AG10803 (cell line): ENCODE results near the gene ZNF584.

Experiments used
- DNase-seq: peaks from one replicate; pipeline ENCODE4 v3.0.0; 2010; ENCODE audit warnings: low read depth
- H3K4me3 ChIP-seq: 2 replicates; pipeline ENCODE4 v1.5.1; 2011; ENCODE audit warnings: mild to moderate bottlenecking, low read length, control low read depth
- TF ChIP-seq, protein P1 (sequence below): conservative IDR thresholded peaks from 2 replicates; pipeline ENCODE4 v1.5.1; 2011; ENCODE audit warnings: mild to moderate bottlenecking, low read length, control low read depth, inconsistent platforms

ZNF584 gene

DNA sequence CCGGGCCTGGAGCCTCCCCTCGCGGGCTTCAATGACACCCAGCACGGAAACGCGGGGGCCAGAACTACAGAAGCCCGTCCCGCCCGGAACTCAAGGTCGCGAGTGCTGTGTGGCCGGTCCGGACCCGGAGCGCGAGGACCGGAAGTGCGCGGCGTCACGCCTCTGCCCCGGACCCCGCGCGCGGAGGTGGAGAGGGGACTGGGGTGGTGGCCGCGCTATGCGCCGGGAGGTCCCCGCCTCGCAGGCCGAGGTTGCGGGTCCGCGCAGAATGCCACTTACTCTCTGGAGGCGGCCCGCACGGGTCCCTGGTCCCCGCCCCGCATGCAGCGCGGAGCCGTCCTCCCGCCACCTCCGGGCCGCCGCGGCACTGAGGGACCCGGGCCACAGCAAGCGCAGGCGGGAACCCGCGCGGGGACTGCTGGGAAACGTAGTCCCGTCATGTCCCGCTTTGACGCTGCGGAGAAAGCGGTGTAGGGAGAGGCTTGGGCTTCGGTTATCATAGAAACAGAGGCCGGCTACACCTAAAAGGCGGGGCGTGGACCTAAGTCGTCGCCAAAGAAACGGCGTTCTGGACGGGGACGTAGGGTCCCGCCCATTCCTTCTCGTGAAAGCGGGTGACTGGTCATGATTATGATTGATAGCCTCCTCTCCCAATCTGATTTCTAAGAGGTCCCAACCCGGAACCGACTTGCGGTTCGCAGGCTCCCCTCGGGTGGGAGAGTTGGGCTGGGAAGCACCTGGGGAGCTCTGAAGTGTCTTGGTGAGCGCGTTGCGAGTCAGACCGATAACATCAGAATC lies 27.6 kb upstream of the ZNF584 start, which contains the start of gene ZNF837:
Gene ZNF837, minus strand, starts transcription at position 369 of the 798 bp plus-strand sequence. CDS start 11,698 bp downstream, outside the sequence.
- peak; percentile 100 for DNase-seq
- TF ChIP-seq, protein P1, sequence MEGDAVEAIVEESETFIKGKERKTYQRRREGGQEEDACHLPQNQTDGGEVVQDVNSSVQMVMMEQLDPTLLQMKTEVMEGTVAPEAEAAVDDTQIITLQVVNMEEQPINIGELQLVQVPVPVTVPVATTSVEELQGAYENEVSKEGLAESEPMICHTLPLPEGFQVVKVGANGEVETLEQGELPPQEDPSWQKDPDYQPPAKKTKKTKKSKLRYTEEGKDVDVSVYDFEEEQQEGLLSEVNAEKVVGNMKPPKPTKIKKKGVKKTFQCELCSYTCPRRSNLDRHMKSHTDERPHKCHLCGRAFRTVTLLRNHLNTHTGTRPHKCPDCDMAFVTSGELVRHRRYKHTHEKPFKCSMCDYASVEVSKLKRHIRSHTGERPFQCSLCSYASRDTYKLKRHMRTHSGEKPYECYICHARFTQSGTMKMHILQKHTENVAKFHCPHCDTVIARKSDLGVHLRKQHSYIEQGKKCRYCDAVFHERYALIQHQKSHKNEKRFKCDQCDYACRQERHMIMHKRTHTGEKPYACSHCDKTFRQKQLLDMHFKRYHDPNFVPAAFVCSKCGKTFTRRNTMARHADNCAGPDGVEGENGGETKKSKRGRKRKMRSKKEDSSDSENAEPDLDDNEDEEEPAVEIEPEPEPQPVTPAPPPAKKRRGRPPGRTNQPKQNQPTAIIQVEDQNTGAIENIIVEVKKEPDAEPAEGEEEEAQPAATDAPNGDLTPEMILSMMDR = no peak
- peak within 1 kb of the TSS; percentile 86 for H3K4me3 ChIP-seq

DNA sequence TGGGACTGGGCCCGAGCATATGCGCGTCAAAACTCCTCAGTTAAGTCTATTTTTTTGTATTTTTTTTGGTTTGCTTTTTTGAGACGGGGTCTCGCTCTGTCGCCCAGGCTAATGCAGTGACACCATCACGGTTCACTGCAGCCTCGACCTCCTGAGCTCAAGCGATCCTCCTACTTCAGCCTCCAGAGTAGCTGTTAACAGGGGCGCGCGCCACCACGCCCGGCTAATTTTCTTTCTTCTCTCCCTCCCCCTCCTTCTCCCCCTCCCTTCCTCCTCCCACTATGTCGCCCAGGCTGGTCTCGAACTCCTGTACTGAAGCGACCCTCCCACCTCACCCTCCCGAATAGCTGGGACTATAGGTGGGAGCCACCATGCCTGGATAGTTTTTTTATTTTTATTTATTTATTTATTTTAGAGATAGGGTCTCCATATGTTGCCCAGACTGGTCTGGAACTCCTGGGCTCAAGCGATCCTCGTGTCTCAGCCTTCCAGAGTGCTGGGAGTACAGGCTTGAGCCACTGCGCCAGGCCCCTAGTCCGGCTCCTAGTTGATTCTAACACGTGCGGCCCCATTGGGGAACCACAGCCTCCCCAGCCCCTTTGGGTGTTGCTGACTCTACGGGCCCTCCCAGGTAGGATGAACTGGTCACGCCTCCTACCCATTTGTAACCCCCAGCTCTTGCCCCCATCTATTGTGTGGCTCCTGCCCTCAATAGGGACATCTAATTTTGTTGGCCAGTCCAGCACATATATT lies 26.8 kb upstream of the ZNF584 start:
- no peak for DNase-seq
- TF ChIP-seq, protein P1 = no peak
- H3K4me3 ChIP-seq = peak overlapping the region; percentile 86

DNA sequence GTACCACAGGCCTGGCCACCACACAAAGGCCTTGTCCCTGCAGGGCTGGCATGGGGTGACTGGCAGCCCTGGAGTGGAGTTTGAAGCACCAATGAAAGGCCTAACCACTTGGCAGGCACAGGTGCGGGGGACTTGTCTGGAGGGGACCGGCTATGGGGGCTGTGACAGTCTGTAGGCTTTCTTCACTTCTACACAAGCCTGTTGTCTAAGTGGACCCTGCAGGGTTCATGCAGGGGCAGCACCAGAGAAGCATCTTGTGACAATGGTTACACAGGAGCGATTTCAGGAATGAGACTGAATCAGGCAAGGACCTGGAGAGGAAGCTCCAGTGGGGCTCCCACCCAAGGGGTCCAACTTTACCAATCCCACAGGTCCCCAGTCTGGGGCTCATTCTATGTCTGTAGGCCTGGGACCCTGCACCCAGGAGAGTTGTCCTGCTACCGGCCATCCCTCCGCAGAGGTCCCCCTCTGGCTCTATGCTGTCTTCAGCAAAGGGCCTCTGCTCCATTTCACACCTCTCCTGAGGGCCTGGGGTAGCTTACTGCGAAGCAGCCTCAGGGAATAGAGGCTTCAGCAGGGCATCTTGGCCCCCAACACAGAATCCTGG lies 25.3 kb upstream of the ZNF584 start:
- H3K4me3 ChIP-seq = no peak overlapping the region
- no peak for DNase-seq
- TF ChIP-seq, protein P1 = no peak

DNA sequence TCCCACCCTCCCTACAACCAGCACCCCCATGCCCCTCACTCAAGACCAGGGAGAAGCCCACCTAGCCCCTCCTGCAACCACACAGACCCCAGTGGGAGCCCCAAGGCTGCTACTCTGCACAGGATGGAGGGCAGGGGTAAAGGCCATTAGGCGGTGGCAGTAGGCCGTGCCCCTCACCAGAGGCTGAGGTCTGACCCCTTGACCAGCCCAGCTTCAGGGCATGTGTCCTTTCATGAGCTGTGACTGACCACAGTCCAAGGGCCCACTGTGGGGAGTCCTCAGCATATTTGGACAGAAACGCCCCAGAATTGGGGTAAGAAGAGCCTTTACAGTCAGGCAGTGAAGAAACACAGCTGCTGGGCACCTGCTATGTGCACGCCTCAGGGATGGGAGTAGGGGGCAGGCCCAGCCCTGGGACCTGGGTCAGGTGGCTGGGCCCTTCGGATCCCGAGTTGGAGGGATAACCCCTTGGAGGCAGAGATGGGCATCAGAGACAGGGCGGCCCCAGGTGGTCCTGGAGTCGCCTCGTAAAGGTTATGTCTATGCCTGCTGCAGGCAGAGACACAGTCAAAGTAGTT lies 23.0 kb upstream of the ZNF584 start:
- no peak for DNase-seq
- TF ChIP-seq, protein P1 = no peak
- H3K4me3 ChIP-seq = peak overlapping the region; percentile 94

DNA sequence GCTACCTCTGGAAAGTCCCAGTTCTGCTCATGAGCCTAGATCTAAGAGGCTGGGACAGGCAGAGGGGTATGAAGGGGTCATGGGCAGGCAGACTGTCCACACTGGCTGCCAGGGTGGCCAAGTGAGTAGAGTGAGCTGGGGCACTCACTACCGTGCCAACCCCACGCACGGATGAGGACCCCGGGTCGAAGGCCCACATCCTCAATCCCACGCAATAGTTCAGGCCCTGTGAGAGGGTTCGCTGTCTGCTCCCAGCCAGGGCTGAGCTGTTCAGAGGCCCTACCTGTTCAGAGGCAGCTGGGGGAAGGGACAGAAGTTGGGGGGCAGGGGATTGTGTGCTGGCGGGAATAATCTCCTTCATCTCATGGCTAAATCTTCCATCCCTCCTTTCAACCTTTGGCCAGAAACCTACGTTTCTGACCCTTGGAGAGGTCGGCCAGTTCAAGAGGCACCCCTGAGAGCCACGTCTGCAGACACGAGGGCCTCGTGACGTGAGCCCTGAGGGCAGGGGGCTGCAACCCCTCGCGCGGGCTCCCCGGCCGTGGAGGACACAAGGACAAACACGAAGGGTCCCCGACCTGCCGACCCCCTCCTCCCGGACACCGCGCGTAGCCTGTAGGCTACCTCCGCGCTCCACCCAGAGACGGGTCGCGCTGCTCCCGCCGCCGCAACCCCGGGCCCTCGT lies 22.4 kb upstream of the ZNF584 start:
- peak overlapping the region; percentile 94 for H3K4me3 ChIP-seq
- no peak for DNase-seq
- TF ChIP-seq, protein P1 = no peak

DNA sequence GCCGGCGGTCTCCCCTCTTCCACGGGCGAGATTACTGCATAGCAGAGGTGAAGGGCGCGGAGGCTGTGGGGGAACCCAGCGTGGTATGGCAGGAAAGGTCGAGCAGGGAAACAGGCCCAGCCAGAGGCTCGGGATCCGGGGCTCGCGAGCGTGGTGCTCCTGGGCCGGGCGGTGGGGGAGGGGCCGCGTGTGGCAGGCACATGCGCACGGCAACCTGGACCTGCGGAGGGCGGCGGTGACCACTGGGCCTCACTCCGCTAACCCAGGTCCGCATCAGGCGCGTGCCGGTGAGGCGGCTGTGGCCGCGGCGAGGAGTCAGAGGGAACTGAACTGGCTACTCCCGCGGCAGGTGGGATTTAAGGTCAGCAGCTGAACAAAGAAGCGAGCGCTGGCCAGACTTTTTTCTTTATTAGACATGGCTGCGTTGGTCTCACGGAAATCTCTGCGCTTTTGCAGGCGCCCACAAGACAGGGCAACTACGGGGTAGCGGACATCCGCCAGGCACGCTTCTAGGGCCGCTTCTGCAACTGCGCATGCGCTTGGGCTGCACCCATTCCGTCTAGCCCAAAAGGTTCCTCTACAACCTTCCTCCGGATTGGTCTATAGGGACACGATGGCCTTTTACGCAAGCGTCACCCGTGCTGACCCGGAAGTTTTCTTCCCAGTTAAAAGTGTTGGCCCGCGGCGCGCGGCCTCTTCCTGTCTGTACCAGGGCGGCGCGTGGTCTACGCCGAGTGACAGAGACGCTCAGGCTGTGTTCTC lies 21.7 kb upstream of the ZNF584 start, which contains the start of gene RPS5:
Gene RPS5, plus strand, starts transcription at position 694 of the 762 bp plus-strand sequence. CDS start 869 bp downstream, outside the sequence.
- TF ChIP-seq, protein P1 = no peak
- peak within 1 kb of the TSS; percentile 94 for H3K4me3 ChIP-seq
- peak; percentile 99 for DNase-seq
